Neural crest cell (in vitro differentiated cells): ENCODE results near the gene CBFB. TPM values are rescaled to one million over a fixed set of nuclear protein-coding genes. Genes with fewer than 3 reads are reported as not detected.
"Not testable (repeated sequence)": the region's sequence is repeated elsewhere in the genome, so short reads cannot be mapped to it uniquely, and the experiment has no call there.

Source experiments
- DNase-seq: peaks from one replicate; pipeline ENCODE4 v3.0.0; 2021; ENCODE audit warnings: low read depth, mixed read lengths, low spot score
- H3K27ac Mint-ChIP-seq: one replicate; pipeline ENCODE4 v1.8.0; 2021; ENCODE audit warnings: mild to moderate bottlenecking, mixed read lengths; ENCODE audit not compliant: unreplicated experiment
- H3K27me3 Mint-ChIP-seq: 2 replicates; pipeline ENCODE4 v1.8.0; 2021; ENCODE audit warnings: low read depth, mild to moderate bottlenecking, mixed read lengths
- H3K36me3 Mint-ChIP-seq: 2 replicates; pipeline ENCODE4 v1.8.0; 2021; ENCODE audit warnings: low read depth, mild to moderate bottlenecking, mixed read lengths
- H3K4me1 Mint-ChIP-seq: 2 replicates; pipeline ENCODE4 v1.8.0; 2021; ENCODE audit warnings: mixed read lengths
- H3K4me3 Mint-ChIP-seq: one replicate; pipeline ENCODE4 v1.8.0; 2021; ENCODE audit warnings: mild to moderate bottlenecking, mixed read lengths
- H3K9me3 Mint-ChIP-seq: 2 replicates; pipeline ENCODE4 v1.8.0; 2021; ENCODE audit warnings: mixed read lengths
- CTCF ChIP-seq: fragments of 200-600 bp; sonication (generic); conservative IDR thresholded peaks from 2 replicates; pipeline ENCODE4 v1.5.0; 2021; ENCODE audit warnings: antibody characterized with exemption, mild to moderate bottlenecking
- total RNA-seq: library from RNA; stranded (reverse); gene quantifications from 2 replicates; pipeline ENCODE4 v1.2.1, GENCODE V29; 2021

Gene CBFB
- total RNA-seq, 1 donor from 2014 or later = 106 TPM

GRCh38 chr16:66991545-66992077 is 37.3 kb upstream of the CBFB start:
- no peaks in the 10 kb centered on the region for H3K9me3 Mint-ChIP-seq
- TF ChIP-seq CTCF = no peak
- H3K27ac Mint-ChIP-seq = no peak overlapping the region
- H3K4me1 Mint-ChIP-seq = no peaks in the 10 kb centered on the region
- no peaks in the 10 kb centered on the region for H3K27me3 Mint-ChIP-seq
- no peak overlapping the region for H3K4me3 Mint-ChIP-seq
- no peaks in the 10 kb centered on the region for H3K36me3 Mint-ChIP-seq
- DNase-seq = no peak

- not testable (repeated sequence) for DNase-seq, H3K9me3 Mint-ChIP-seq, H3K4me1 Mint-ChIP-seq, H3K36me3 Mint-ChIP-seq, H3K27ac Mint-ChIP-seq, H3K4me3 Mint-ChIP-seq
- peaks cover 11% of the 10 kb centered on the region for H3K27me3 Mint-ChIP-seq
These were observed 35.4 kb upstream of the CBFB start for GRCh38 chr16:66993558-66993957.

GRCh38 chr16:66996324-66996982 is 32.5 kb upstream of the CBFB start:
- Mint-ChIP-seq H3K36me3 (no peaks in the 10 kb centered on the region), H3K9me3 (no peaks in the 10 kb centered on the region), H3K4me3 (no peak overlapping the region), H3K27ac (no peak overlapping the region), H3K4me1 (peaks cover 7% of the 10 kb centered on the region), H3K27me3 (peaks cover 34% of the 10 kb centered on the region)
- no peak for DNase-seq
- no peak for TF ChIP-seq CTCF

GRCh38 chr16:66996983-66997358 is 32.0 kb upstream of the CBFB start:
- DNase-seq = no peak
- Mint-ChIP-seq H3K27me3 (peaks cover 40% of the 10 kb centered on the region), H3K27ac (no peak overlapping the region), H3K4me3 (no peak overlapping the region), H3K9me3 (no peaks in the 10 kb centered on the region), H3K36me3 (no peaks in the 10 kb centered on the region), H3K4me1 (peaks cover 7% of the 10 kb centered on the region)
- TF ChIP-seq CTCF = no peak

- DNase-seq = peak; percentile 16
- Mint-ChIP-seq H3K36me3 (no peaks in the 10 kb centered on the region), H3K27me3 (peaks cover 56% of the 10 kb centered on the region), H3K9me3 (no peaks in the 10 kb centered on the region), H3K4me1 (peaks cover 7% of the 10 kb centered on the region), H3K27ac (no peak overlapping the region), H3K4me3 (peak overlapping the region; percentile 82)
- TF ChIP-seq CTCF = no peak
These were observed 28.3 kb upstream of the CBFB start for GRCh38 chr16:67000384-67001351.
